VCaP (cell line): ENCODE measurements around the gene PLAAT5.

ENCODE experiments used
- H3K27ac ChIP-seq: fragments of 450-650 bp; 2 replicates; pipeline ENCODE4 v1.5.1; 2017
- TF ChIP-seq, protein P1 (sequence below): fragments of 450-650 bp; conservative IDR thresholded peaks from 2 replicates; pipeline ENCODE4 v1.5.1; 2017; ENCODE audit warnings: mild to moderate bottlenecking, moderate library complexity

PLAAT5 gene

GRCh38 chr11:63510360-63511047, 19.5 kb upstream of the PLAAT5 start:
- TF ChIP-seq, protein P1, sequence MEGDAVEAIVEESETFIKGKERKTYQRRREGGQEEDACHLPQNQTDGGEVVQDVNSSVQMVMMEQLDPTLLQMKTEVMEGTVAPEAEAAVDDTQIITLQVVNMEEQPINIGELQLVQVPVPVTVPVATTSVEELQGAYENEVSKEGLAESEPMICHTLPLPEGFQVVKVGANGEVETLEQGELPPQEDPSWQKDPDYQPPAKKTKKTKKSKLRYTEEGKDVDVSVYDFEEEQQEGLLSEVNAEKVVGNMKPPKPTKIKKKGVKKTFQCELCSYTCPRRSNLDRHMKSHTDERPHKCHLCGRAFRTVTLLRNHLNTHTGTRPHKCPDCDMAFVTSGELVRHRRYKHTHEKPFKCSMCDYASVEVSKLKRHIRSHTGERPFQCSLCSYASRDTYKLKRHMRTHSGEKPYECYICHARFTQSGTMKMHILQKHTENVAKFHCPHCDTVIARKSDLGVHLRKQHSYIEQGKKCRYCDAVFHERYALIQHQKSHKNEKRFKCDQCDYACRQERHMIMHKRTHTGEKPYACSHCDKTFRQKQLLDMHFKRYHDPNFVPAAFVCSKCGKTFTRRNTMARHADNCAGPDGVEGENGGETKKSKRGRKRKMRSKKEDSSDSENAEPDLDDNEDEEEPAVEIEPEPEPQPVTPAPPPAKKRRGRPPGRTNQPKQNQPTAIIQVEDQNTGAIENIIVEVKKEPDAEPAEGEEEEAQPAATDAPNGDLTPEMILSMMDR, result peak; percentile 22; the same call in 1 of the 2 replicates
- H3K27ac ChIP-seq, result no peak overlapping the region

- H3K27ac ChIP-seq, result no peak overlapping the region
- TF ChIP-seq, protein P1, result no peak
These were observed 17.8 kb upstream of the PLAAT5 start for GRCh38 chr11:63508745-63509144.

DNA sequence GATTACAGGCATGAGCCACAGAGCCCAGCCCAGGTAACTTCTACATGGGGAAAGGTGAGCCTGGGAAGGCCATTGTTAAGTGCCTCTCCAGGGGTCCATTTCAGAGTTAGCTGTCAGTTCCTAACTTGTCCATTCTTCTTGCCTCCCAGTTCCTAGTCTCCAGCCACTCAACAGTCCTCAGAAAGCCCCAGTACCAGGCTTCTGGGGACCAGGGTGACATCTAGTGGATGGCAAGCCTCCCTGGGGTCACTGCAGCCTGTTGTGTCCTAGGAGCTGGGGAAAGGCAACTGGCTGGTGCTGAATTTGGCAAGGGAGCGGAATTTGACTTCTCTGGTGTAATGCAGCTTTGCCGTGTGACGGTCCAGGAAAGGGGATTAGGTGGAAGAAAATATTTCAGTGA, 17.0 kb upstream of the PLAAT5 start:
- peak overlapping the region; percentile 21; the same call in 1 of the 2 replicates for H3K27ac ChIP-seq
- TF ChIP-seq, protein P1, result peak; percentile 80

- TF ChIP-seq, protein P1, result no peak
- H3K27ac ChIP-seq, result peak overlapping the region; percentile 21; the same call in 1 of the 2 replicates
These were observed 16.5 kb upstream of the PLAAT5 start for GRCh38 chr11:63507511-63507910.

DNA sequence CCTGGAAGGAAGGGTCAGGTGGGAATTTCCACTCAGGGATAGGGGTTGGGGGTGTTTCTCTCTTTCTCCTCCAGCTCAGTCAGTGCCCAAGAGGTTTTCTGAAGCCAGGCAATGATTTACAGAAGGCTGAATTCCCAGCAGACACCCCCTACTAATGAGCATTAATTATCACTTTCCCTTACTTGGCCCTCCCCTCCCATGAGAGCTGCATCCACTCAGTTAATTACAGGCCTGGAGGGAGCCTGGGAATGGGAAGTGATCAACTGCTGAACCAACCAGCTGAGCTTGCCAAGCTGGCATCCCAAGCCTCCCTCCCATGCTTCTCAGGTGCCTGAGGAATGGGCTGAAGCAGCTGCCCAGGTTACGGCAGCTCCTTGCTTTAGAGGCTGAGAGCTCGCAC, 15.9 kb upstream of the PLAAT5 start:
- H3K27ac ChIP-seq, result peak overlapping the region; percentile 21; the same call in 1 of the 2 replicates
- TF ChIP-seq, protein P1, result no peak

GRCh38 chr11:63505857-63506528, 15.0 kb upstream of the PLAAT5 start, which contains the start of gene LGALS12:
Gene LGALS12, plus strand, starts transcription at chr11:63506084. Its CDS starts 375 bp downstream, at chr11:63506459.
- peak within 1 kb of the TSS; percentile 21; the same call in 1 of the 2 replicates for H3K27ac ChIP-seq
- TF ChIP-seq, protein P1, result no peak

- H3K27ac ChIP-seq, result no peak overlapping the region
- TF ChIP-seq, protein P1, result no peak
These were observed 14.1 kb upstream of the PLAAT5 start for GRCh38 chr11:63504933-63505586.
